Chondrocyte (in vitro differentiated cells): ENCODE data around the gene APBA3. TPM values are rescaled to one million over a fixed set of nuclear protein-coding genes. Genes with fewer than 3 reads are reported as not detected.
A peak's percentile ranks its signal among the peaks of the same experiment; 100 is the strongest.

Experiments used
- DNase-seq: peaks from one replicate; pipeline ENCODE4 v3.0.0; 2021; ENCODE audit warnings: mixed read lengths, low spot score
- H3K27ac Mint-ChIP-seq: one replicate; pipeline ENCODE4 v1.8.0; 2021; ENCODE audit warnings: mild to moderate bottlenecking, moderate library complexity, mixed read lengths; ENCODE audit not compliant: unreplicated experiment
- H3K27me3 Mint-ChIP-seq: 2 replicates; pipeline ENCODE4 v1.8.0; 2021; ENCODE audit warnings: low read depth, mixed read lengths
- H3K36me3 Mint-ChIP-seq: 2 replicates; pipeline ENCODE4 v1.8.0; 2021; ENCODE audit warnings: low read depth, mixed read lengths
- H3K4me1 Mint-ChIP-seq: 2 replicates; pipeline ENCODE4 v1.8.0; 2021; ENCODE audit warnings: low read depth, mild to moderate bottlenecking, mixed read lengths
- H3K4me3 Mint-ChIP-seq: one replicate; pipeline ENCODE4 v1.8.0; 2021; ENCODE audit warnings: mild to moderate bottlenecking, moderate library complexity, mixed read lengths; ENCODE audit not compliant: unreplicated experiment
- H3K9me3 Mint-ChIP-seq: 2 replicates; pipeline ENCODE4 v1.8.0; 2021; ENCODE audit warnings: low read depth, mixed read lengths
- CTCF ChIP-seq: fragments of 200-600 bp; sonication (generic); IDR thresholded peaks from 2 replicates; pipeline ENCODE4 v1.5.0; 2021; ENCODE audit warnings: antibody characterized with exemption, mild to moderate bottlenecking, moderate library complexity
- total RNA-seq: library from RNA; stranded (reverse); gene quantifications from 3 replicates; pipeline ENCODE4 v1.2.1, GENCODE V29; 2021

Gene APBA3
- total RNA-seq, 1 donor from 2014 or later: 18.2 TPM

- no peak for TF ChIP-seq CTCF
- H3K27me3 Mint-ChIP-seq: peaks cover 28% of the 10 kb centered on the region
- peaks cover 15% of the 10 kb centered on the region for H3K36me3 Mint-ChIP-seq
- peaks cover 20% of the 10 kb centered on the region for H3K9me3 Mint-ChIP-seq
- no peak for DNase-seq
- no peak within 1 kb of the TSS for H3K27ac Mint-ChIP-seq
- no peaks in the 10 kb centered on the region for H3K4me1 Mint-ChIP-seq
- peak within 1 kb of the TSS; percentile 31 for H3K4me3 Mint-ChIP-seq
Observed at GRCh38 chr19:3785938-3786824, 24.7 kb upstream of the APBA3 start, which contains the start of gene MATK. Gene MATK, minus strand, starts transcription at chr19:3786381. Its CDS starts 1,246 bp downstream, at chr19:3785135.

GRCh38 chr19:3785451-3785937 is 24.0 kb upstream of the APBA3 start:
- no peak for TF ChIP-seq CTCF
- H3K36me3 Mint-ChIP-seq: peaks cover 10% of the 10 kb centered on the region
- no peaks in the 10 kb centered on the region for H3K4me1 Mint-ChIP-seq
- DNase-seq: no peak
- H3K27ac Mint-ChIP-seq: no peak overlapping the region
- peaks cover 22% of the 10 kb centered on the region for H3K27me3 Mint-ChIP-seq
- H3K9me3 Mint-ChIP-seq: peaks cover 18% of the 10 kb centered on the region
- H3K4me3 Mint-ChIP-seq: peak overlapping the region; percentile 31

GRCh38 chr19:3784607-3785450 is 23.3 kb upstream of the APBA3 start:
- peak overlapping the region; percentile 31 for H3K4me3 Mint-ChIP-seq
- peaks cover 17% of the 10 kb centered on the region for H3K27me3 Mint-ChIP-seq
- H3K36me3 Mint-ChIP-seq: peaks cover 9% of the 10 kb centered on the region
- no peak for DNase-seq
- peaks cover 17% of the 10 kb centered on the region for H3K9me3 Mint-ChIP-seq
- no peak for TF ChIP-seq CTCF
- H3K27ac Mint-ChIP-seq: no peak overlapping the region
- no peaks in the 10 kb centered on the region for H3K4me1 Mint-ChIP-seq

- Mint-ChIP-seq H3K36me3 (peaks cover 9% of the 10 kb centered on the region), H3K9me3 (peaks cover 17% of the 10 kb centered on the region), H3K27ac (no peak overlapping the region), H3K4me1 (no peaks in the 10 kb centered on the region), H3K27me3 (peaks cover 12% of the 10 kb centered on the region), H3K4me3 (no peak overlapping the region)
- peak; percentile 45 for TF ChIP-seq CTCF
- no peak for DNase-seq
Observed at GRCh38 chr19:3783660-3784584, 22.4 kb upstream of the APBA3 start.
